ENCODE measurements around the gene THYN1.
A peak's percentile ranks its signal among the peaks of the same experiment; 100 is the strongest.

THYN1 gene

DNA sequence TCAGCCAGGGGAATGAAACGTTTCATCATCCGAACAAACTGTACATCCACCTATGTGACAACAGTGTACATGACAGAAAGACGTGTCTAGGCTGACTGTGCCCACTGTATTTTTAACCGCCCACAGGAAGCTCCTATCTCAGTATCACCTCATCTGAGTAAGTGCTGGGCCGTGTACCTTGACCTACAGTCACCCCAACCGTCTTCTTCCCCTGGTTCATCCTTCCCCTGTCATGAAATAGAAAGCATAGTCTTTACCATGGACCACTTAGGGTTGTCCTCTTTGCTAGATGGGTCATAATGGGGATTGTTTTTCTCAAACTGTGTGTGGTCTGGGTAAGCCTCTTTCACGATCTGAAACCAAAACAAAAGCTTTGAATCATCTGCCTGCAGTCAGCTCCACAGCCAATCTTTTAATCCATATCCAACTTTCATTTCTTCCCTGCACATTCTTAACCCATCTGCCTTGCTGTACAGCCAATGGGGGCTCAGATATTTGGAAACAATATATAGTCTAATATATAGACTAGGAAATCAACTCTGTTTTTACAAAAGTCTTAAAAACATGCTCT lies 4.2 kb downstream of the THYN1 start:
- no peak for DNase-seq (ENCODE audit: low read depth, low spot score)

DNA sequence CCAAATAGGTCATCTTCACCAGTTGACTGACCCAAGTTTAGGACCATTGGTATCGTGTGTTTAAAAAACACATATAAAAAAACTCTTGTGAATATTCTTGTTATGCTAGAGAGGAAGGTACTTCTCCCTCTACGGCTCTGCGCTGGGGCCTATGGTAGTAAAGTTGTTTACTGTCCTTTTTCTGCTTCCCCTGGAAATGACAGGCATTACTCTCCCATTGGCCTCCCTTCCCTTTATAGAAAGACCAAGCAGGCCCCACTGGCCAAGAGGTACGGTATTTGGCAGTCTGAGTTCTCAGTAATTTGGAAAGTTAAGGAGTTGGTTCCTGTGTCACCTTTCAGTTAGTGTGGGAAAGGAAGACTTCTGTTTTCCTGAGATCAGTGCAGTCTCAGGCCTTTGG lies 6.5 kb downstream of the THYN1 start:
- DNase-seq (ENCODE audit: low read depth, low spot score), result no peak

DNA sequence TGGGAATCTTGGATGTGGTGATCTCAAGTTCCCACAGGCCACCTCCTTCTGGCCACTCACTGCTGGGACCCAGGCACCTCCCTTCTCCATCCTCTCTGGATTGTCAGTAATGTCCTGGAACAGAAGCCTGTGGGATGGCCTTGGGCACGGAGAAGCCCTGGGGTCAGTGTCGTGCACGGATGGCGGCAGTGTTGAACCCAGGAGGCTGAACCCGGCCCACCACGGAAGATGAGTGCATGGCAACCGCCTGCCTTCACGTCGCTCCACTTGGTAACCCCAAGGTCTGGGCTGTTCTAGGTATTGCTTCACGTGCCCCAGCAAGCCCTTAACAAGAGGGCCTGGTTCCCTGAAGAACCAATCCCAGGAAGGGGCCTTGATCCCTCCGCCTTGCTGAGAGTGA lies 7.1 kb downstream of the THYN1 start:
- no peak for DNase-seq (ENCODE audit: low read depth, low spot score)

DNA sequence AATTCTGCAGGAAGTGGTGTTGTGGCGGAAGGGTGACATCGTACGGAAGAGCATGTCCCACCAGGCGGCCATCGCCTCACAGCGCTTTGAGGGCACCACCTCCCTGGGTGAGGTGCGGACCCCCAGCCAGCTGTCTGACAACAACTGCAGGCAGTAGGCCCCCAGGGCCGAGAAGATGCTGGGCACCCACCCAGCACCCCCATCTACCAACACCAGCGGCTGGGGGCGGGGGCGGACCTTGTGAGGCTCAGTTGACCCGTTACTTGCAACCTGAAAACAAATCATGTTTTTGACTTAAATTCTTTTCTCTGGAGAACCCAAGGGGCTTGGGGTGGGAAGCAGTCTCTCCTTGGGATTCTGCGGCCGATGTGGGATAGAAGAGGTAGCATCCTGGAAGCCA lies 7.7 kb downstream of the THYN1 start:
- no peak for DNase-seq (ENCODE audit: low read depth, low spot score)

DNA sequence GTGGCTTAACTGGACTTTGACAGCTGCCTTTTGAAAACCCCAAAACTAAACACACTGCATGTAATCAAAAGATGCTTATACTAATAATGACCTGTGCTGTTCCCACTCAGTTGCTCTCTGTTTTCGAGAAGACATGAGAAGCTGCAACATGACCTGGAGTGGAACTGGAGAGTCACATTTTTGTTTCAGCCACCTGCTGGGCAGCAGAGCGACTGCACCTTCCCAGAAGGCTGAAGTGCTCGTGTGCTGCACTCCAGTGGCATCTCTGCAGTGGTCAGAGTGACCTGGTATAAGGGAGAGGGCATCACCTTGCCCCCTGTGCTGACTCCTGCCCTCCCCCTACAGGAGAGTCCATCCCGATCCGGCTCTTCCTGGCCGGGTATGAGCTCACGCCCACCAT lies 8.6 kb downstream of the THYN1 start:
- no peak for DNase-seq (ENCODE audit: low read depth, low spot score)

DNA sequence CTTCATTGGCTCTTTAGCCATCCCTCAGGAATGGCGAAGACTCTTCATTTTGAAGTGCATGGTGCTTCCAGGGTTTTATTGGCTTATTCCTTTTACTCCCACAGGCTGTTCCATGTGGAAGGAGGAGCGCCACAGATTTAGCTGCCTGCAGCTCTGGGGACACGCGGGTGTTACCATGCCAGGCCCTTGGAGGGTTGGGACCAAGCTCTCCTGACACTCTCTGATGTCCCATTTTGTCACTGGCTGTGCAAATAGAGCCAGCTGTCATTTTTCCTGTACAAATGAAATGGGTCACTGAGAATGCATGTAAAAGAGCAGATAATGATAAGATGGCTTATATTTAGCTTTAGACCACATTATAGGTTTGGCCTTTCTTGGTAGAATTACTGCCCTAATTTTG lies 9.2 kb downstream of the THYN1 start:
- no peak for DNase-seq (ENCODE audit: low read depth, low spot score)

DNA sequence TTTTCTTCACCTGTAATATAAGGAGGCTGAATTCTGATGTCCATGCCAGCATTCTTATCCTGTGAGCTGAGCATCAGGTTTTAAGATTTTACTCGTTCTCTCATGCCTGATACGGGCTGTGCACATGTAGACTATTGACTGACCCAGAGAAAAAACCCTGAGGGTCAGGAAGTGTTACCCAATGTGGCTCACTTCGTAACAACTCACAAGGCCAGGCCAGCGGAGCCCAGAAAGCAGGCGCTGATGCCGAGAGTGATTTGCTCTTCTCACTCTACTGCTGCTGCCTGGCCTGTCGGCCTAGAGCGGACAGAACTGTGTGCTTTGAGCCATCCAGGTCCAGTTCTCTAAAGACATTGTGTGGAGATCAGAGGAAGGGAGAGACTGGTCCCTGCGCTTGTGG lies 10.8 kb downstream of the THYN1 start:
- no peak for DNase-seq (ENCODE audit: low read depth, low spot score)

DNA sequence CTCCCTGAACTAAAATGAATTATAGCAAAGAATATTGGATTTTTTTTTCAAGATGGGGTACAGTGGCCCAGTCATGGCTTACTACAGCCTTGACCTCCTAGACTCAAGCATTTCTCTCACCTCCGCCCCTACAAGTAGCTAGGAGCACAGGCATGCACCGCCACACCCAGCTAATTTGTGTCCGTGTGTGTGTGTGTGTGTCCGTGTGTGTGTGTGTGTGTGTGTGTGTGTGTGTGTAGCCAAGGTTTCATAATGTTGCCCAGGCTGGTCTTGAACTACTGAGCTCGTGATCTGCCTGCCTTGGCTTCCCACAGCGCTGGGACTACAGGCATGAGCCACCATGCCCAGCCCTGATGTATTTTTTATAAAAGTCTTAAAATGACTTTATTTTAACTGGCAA lies 12.6 kb downstream of the THYN1 start:
- DNase-seq (ENCODE audit: low read depth, low spot score), result no peak

DNA sequence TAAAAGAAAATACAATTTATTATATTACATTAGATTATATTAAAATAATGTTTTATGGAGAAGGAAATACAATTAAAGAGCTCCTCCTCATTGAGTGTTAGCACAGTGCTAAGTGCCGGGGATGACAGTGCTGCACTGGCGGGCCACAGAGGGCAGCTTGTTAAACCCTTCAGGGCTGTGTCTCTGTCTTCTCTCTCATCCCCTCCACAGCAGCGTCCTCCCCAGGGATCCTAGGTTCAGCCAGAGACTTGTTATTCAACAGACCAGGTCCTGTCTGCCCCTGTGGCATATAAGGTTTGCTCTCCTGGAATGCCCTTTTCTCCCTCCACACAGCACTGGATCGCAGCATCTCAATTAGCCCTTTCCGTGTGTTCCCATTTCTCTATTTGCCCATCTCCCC lies 14.2 kb downstream of the THYN1 start:
- no peak for DNase-seq (ENCODE audit: low read depth, low spot score)

DNA sequence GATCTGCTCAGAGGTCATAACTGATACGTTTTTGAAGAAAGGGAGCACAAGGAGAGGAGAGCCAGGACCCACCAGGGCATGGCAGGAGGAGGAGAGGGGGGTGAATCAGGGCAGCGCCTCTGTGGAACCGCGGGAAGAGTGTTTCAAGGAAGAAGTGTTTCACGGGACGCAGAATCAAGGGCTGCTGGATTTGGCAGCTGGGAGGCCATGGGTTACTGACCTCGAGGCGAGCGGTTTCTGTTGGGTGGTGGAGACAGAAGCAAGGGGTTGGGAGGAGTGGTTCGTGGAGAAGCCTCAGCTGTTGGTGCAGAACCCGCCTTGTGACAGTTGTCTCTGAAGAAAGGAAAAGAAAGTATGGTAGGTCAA lies 15.6 kb downstream of the THYN1 start:
- DNase-seq (ENCODE audit: low read depth, low spot score), result no peak

DNA sequence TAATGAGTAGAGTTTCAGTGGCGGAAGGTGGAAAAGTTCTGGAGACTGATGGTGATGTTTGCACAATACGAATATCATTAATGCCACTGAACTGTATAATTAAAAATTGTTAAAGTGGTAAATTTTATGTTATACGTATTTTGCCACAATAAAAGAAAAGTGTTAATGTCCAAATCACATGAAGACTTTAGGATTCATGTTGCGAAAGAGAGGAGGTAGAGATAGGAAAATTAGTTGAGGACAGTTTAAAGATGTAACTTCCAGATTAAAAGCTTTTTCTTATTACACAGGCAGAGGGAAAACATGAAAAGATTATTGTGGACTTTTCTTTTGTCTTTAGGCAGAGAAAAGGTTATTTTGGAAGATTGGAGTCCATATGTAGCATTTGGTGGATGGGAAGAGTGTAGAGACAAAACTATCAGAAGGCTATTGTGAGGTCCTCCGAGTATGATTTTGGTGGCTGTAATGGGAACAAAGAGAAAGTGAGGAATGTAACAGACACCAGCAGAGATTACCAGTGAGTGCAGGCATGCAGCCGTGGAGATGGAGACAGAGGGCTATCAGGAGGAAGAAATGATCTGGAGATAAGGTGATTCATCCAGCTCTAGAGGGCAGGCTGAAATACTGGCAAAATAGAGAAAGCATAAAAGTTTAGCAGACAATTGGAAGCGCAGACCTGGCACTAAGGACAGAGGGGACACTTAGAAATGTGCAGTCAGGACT lies 16.2 kb downstream of the THYN1 start:
- DNase-seq (ENCODE audit: low read depth, low spot score), result no peak

DNA sequence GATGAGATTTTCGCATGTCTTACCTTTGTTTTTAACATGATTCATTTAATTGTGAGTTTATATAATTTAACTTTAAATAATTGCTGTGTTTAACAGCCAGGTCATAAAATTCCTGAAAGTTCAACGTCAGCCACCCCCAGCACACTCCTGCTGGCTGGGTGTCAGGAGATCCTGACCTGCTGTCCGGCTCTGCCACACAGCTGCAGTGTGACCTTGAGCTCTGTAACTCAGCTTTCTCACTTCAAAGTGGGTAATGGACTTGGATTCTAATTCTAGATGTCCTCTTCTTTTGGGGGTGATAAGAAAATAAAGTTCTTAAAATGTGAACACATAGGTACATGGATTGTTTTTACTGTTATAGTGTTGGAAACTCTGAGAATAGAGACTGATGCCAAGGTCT lies 17.8 kb downstream of the THYN1 start:
- no peak for DNase-seq (ENCODE audit: low read depth, low spot score)

DNA sequence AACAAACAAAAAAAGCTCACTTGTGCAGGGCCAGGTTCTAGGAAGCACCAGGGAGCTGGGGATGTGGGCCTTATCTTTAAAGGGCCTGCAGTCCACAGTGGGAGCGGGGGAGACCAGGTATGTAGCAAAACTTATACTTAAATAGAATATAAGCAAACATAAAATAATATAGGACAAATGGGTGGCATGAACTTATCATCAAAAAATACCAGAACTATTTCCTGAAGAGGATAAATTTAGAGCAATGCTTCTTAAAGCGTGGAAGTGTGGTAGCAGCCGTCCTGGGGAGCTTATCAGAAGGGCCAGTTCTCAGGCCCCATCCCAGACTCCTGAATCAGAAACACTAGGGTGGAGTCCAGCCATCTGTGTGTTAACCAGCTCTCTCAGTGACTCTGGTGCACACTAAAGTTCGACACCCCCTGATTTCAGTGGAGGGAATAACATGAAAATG lies 19.4 kb downstream of the THYN1 start:
- no peak for DNase-seq (ENCODE audit: low read depth, low spot score)

DNA sequence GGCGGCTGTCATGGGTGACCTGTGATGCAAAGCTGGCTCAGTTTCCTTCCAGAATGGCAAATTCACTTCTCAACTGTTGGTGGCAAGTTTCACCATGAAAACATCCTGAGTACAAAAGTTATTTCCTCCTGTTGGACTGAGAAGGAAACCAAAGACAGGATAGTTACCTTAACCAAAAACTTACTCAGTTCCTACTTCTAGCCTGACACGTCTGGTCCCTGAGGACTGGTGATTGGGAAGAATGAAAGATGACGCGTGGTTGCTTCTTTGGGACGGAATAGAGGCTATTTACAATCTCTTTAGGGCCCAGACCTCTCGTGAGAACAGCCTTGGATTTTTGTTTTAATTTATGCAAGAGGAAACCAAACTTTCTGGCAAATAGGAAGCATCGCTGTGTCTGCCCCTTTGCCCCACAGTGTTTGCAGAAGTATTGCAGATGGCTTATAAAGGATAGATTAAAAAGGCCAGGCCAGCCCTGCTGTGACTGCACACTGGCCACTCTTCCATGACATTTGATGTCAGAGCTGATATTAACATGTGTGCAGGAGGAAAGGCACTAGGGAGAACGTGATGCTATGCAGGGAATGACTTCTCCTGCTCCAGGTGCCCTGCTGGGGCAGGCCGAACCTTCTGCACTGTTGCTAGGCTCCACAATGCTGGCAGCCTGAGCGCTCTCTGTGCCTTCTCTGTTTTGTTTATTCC lies 21.0 kb downstream of the THYN1 start:
- DNase-seq (ENCODE audit: low read depth, low spot score), result no peak

DNA sequence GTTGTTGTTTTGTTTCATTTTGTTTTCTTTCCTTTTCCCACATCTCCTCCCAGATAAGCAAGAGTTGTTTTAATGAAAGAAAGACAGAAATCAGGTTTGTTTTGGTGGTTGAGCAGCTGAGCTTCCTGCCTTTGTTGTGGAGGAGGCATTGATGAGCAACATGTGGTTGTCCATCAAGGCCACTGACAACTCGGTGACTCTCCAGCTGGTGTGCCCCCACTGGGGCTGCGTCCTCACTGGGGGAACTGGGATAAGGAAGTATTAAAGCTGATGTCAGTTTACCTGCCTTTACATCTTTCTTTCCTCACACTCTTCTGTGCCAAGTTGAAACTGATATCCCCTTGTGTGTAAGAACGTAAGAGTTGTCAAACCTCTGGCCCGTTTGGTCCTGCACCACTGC lies 22.8 kb downstream of the THYN1 start:
- no peak for DNase-seq (ENCODE audit: low read depth, low spot score)

DNA sequence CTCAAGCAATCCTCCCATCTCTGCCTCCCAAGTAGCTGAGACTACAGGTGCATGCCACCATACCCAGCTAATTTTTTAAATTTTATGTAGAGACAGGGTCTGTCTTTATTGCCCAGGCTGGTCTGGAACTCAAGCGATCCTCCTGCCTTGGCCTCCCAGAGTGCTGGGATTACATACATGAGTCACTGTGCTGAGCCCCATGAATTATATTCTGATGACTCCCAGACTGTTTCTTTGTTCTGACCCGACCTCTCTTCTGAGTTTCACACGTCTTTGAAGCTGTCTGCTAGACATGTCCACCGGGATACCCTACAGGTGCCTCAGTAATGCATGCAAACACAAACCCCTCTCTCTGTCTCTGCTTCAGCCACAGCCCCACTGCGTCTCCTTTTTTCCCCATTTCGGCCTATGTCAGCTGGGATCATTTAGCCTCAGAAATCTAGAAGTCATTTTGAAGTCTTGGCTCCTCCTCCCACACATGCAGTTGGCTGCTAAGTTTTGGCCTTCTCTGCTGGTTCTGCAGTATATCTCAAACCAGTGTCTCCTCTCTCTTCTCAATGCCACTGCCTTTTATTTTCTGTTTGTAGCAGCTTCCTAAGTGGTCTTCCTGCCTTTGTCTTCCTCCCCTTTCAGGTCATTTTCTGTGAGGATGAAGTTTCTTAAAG lies 23.9 kb downstream of the THYN1 start:
- DNase-seq (ENCODE audit: low read depth, low spot score), result no peak

DNA sequence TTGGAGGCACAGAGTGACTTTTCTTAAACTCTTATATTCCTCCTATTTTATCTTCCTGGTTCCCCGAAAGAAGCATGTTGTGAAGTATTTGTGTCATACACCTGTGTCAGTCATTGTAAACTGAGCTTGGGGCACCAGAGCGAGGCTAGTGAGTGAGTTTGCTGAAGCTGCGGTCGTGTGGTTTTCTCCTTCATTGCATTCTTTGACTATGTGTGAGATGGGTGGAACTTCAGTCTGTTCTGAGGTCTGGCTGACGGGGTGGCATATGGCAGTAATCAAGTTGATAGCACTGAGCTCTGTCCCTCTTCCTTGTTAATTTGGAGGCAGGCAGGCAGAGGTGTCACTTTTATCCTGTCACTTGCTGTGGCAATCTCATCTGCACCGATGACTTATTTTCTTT lies 24.5 kb downstream of the THYN1 start:
- DNase-seq (ENCODE audit: low read depth, low spot score), result no peak

DNA sequence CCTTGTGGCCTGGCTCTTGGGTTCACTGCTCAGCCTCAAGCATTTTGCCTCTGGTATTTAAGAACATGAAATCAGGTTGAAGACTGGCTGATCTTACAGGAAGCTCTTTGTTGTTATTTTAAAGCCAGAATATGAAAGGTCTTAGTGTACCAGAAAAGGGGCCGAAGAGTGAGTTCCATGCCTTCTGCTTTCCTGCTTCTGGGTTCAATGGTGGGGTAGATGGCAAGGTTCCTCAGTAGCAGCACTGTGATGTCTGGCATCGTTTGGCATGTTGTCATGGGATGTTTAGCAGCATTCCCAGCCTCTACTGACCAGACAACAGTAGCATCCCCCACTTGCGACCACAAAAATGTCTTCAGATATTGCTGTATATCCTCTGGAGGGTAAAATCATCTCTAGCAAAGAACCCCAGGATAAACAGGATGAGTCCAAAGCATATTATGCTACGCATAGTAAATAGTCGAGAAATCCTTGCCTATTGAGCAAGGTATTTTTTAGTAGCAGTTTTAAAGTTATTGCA lies 26.3 kb downstream of the THYN1 start:
- DNase-seq (ENCODE audit: low read depth, low spot score), result no peak

DNA sequence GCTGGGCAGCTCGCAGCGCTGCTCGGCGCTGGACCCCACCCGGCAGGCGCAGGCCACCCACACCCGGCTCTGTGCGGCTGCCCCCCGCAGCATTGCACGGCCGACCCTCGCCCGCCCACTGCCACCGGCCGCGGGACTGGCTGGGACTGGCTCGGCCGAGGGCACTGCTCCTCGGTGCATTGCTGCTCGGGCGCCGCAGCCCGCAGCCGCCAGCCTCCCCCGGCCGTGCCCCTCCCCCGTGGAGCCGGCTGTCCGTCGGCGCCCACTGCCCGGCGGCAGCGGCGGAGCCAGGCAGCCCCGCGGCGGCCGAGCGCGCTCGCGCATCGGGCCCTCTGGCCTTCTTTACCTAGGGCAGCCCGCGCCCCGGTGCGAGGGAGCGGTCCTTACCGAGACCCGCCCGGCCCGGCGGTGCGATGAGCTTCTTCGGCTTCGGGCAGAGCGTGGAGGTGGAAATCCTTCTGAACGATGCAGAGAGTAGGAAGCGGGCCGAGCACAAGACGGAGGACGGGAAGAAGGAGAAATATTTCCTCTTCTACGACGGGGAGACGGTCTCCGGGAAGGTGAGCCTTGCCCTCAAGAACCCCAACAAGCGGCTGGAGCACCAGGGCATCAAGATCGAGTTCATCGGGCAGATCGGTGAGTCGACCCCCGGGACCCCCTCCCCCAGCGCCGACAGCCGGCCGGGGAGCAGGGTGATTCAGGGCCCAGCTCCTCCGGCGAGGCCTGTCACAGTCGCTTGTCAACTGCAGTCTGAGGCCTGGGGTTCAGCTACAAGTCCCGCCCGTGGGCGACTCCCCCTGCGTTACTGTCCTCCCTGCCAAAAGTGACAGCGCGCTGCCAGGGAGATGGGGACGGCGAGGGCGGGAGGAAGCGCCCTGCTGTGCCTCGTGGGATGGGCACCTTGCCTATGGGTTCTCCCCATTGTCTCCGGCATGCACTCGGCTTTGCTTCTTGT lies 28.2 kb downstream of the THYN1 start:
- peak; percentile 30 for DNase-seq (ENCODE audit: low read depth, low spot score)

DNA sequence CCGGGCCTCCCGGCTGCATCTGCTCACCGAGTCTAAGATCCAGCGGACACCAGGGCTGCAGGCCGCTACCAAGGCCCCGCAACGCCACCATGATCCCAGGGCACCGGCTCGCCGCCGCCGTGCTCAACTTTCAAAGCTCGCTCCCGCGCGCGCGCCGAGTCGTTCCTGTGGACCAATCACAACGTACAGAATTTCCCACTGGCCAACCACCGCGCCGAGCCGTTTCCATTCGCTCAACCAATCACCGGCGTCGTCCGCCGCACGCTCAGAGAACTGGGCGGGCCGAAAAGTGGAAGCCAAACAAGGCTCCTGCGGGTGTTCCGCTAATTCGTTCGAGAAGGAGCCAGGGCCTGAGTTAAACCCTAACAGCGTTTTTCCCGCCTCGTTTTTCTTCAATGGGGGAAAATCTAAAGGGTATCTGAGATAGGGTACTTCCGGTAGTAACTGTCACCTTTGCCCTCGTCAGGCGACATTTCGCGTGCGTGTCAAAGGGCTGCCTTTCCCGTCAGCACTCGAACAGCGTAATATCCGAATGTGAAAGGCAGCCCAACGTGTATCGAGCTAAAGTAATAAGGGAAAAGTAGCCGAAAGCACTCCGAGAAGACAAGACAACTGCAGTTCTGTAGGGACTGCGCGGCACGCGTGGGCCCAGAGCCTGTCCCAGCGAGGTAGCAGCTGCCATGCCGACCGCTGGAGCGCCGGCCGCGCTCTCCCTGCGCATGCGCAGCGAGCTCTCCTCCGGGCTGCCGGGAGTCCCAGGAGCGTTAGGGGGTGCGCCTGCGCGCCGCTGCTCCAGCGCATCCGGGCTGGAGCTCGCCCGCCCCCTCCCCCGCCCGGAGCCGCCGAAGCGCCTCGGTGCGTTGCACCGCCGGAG lies 29.1 kb downstream of the THYN1 start, which contains the start of the genes NCAPD3 and VPS26B:
Gene NCAPD3, minus strand, starts transcription at position 132 of the 874 bp plus-strand sequence. Its CDS starts 41 bp downstream, at position 91.
Gene VPS26B, plus strand, starts transcription at position 836 of the 874 bp plus-strand sequence. CDS start 452 bp downstream, outside the sequence.
- peak; percentile 93 for DNase-seq (ENCODE audit: low read depth, low spot score)

Data from activated CD4-positive, CD25-positive, alpha-beta regulatory T cell treated with anti-CD3 and anti-CD28 coated beads, Interleukin-2, amount 50 U/mL, for 16 hours (primary cell).